Ascending aorta (tissue), 2 donors: ENCODE data around the gene CASP3. TPM values are rescaled to one million over a fixed set of nuclear protein-coding genes. Genes with fewer than 3 reads are reported as not detected.

Experiments used
- DNase-seq, 2 donors: peaks; one replicate each; pipeline ENCODE4 v3.0.0-alpha.2; 2019; ENCODE audit warnings: low spot score in 2 of 2
- H3K27ac ChIP-seq, 2 donors: fragments of 200-600 bp; sonication (generic); one replicate each; pipeline ENCODE4 v1.5.1; 2016 to 2017; ENCODE audit warnings: mild to moderate bottlenecking in 1 of 2
- H3K27me3 ChIP-seq: fragments of 200-600 bp; sonication (generic); one replicate; pipeline ENCODE4 v1.5.1; 2017
- H3K36me3 ChIP-seq, 2 donors: fragments of 200-600 bp; sonication (generic); one replicate each; pipeline ENCODE4 v1.5.1; 2016
- H3K4me1 ChIP-seq, 2 donors: fragments of 200-600 bp; sonication (generic); one replicate each; pipeline ENCODE4 v1.5.1; 2016 to 2017; ENCODE audit warnings: mild to moderate bottlenecking in 1 of 2
- H3K4me3 ChIP-seq, 2 donors: fragments of 200-600 bp; sonication (generic); one replicate each; pipeline ENCODE4 v1.5.1; 2016 to 2017; ENCODE audit warnings: mild to moderate bottlenecking in 1 of 2
- H3K9me3 ChIP-seq, 2 donors: fragments of 200-600 bp; sonication (generic); one replicate each; pipeline ENCODE4 v1.5.1; 2016
- CTCF ChIP-seq, 3 experiments: fragments of 200-600 bp in 2 of 3; fragments of 450-650 bp in 1 of 3; sonication (generic) in 2 of 3; IDR thresholded peaks; one replicate each; pipeline ENCODE4 v1.5.1; 2016 to 2019; ENCODE audit warnings: antibody characterized with exemption in 3 of 3, mild to moderate bottlenecking in 1 of 3, moderate library complexity in 1 of 3
- intact Hi-C: fragments of 100-400 bp; cut with DNase I; formaldehyde crosslinking; loops from one replicate; pipeline ENCODE4 v1.15.1; 2023
- total RNA-seq: library from RNA; depleted of rRNA; stranded (reverse); fragments of >200 nt; gene quantifications from one replicate; pipeline ENCODE4 v1.1.0, GENCODE V29; 2016

CASP3 gene
- total RNA-seq, 1 donor from 2014 or later, result 1.5 TPM

DNA sequence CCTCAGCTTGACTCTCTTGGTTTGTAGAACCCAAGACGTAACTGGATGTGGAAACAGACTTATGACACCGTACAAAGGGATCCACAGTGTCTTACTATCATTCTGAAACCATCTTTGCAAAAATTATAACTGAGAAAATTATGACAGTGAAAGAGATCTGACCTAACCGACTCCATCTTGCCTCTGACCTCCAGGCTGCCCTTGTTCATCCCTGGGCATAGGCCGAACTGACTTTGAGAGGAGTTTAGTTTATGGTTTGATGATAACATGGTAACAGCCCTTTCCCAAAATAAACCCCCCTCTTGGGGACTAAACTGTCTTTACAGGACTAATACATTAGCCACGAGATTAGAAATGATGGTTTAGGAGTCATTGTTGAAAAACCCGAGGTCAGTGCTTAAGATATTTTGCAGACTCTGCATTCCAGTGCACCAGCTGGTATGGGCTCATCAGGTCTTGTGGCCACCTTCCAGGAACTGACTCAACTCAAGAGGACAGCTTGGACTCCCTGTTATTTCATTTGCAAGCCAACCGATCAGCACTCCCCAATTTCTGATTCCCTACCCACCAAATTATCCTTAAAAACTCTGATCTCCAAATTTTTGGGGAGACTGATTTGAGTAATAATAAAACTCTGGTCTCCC, 49.6 kb downstream of the CASP3 start:
- no peak for DNase-seq
- Histone ChIP-seq H3K4me1 (no peaks in the 10 kb centered on the region), H3K36me3 (no peaks in the 10 kb centered on the region), H3K27ac (no peak overlapping the region), H3K9me3 (peaks cover 0 to 10% of the 10 kb centered on the region in 2 donors), H3K4me3 (no peak overlapping the region), H3K27me3 (no peaks in the 10 kb centered on the region)
- TF ChIP-seq CTCF (IDR thresholded peaks at IDR 0.05), result no peak
- intact Hi-C loops, result no loop called here

DNA sequence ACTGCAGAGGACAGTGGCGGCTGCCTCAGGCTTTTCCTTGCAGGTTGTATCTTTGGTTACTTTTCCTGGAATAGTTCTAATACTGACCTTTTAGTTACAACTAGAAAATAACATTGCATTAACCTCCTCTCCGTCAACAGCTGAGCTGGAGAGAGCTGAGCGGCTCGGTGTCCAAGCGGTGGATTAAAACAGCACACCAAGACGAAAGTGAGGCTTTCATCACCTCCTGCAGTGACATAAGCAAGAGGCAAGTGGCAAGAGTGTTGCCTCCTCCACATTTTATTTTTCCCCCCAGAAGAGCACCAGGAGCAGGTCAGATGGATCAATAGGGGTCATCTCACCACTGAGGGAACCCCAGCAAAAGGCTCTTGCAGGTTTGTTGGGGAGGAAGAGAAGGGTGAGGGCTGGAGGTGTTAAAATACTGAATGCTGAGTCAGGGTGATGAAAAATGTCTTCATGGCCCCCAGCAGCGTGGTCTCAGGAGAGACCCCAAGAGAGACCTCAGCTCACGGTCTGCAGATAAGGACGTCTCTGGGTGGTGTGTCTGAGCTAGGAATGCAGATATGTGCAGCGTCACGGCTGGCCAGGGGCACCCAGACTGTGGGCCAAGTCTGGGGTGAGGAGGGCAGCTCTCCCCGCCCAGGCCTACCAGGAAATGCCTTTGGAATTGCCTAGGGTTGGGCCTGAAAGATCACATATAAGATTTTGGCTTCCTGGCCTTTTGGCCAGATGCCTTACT, 50.3 kb downstream of the CASP3 start:
- peaks cover 0 to 5% of the 10 kb centered on the region in 2 donors for H3K9me3 ChIP-seq
- H3K36me3 ChIP-seq, result no peaks in the 10 kb centered on the region
- TF ChIP-seq CTCF (IDR thresholded peaks at IDR 0.05), result no peak
- H3K27me3 ChIP-seq, result no peaks in the 10 kb centered on the region
- no peak for DNase-seq
- no peak overlapping the region for H3K27ac ChIP-seq
- no peaks in the 10 kb centered on the region for H3K4me1 ChIP-seq
- intact Hi-C loops, result no loop called here
- no peak overlapping the region for H3K4me3 ChIP-seq

DNA sequence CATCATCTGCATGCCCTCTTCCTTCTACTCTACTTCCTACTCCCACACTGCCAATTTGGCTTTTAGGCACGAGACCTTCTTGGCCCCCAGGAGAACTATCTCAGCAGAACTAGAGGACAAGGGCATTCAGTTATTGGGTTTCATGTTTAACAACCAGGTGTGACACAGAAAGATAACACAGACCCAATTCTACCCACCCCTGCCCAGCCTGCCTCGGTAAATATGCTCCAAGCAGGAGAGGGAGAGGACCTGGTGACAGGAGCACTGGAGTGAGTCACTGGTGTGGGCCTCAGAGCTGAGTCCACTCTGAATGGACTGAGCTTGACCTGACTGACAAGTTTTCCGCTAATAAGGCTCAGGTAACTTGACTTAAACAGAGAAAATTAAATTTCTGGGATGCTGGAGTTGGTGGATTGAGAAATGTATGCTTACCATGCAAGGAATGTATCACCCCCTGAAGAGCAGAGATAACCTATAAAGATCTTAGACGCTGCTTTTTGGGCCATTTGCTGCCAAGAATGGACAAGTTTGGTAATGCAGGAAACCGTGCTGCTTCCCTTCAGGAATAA, 52.5 kb downstream of the CASP3 start:
- Histone ChIP-seq H3K27ac (no peak overlapping the region), H3K27me3 (no peaks in the 10 kb centered on the region), H3K4me1 (no peaks in the 10 kb centered on the region), H3K9me3 (no peaks in the 10 kb centered on the region), H3K4me3 (no peak overlapping the region), H3K36me3 (no peaks in the 10 kb centered on the region)
- DNase-seq, result no peak
- intact Hi-C loops, result no loop called here
- no peak for TF ChIP-seq CTCF (IDR thresholded peaks at IDR 0.05)

DNA sequence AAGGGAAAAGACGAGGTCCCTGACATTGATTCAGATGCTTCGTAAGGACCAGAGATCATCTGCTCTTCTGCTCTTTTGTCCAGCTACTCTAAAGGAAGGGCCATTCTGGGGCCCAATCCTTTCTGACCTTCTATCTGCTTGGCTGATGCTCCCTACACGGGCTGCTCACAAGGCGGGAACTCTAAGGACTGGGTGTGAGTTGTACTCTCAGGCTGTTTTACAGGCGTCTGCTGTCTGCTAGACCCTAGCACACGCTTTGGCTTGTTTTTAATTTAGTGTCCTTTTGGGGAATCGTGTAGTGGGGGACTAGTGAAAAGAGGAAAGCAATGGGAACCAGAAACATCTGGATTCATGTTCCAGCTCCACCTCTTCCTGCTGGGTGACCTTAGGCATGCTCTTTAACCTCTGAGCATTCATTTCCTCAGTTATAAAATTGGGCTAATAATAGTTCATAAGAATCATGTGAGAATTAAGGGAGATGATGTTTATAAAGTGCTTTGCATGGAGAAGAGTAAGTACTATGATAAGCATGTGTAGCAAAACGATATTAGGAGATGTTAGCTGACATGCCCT, 53.1 kb downstream of the CASP3 start:
- no peak for DNase-seq
- intact Hi-C loops, result no loop called here
- no peak for TF ChIP-seq CTCF (IDR thresholded peaks at IDR 0.05)

GRCh38 chr4:184595430-184595829, 53.8 kb downstream of the CASP3 start:
- Histone ChIP-seq H3K9me3 (no peaks in the 10 kb centered on the region), H3K27me3 (no peaks in the 10 kb centered on the region), H3K36me3 (no peaks in the 10 kb centered on the region), H3K27ac (no peak overlapping the region), H3K4me1 (no peaks in the 10 kb centered on the region), H3K4me3 (no peak overlapping the region)
- intact Hi-C loops, result no loop called here
- TF ChIP-seq CTCF (IDR thresholded peaks at IDR 0.05), result no peak
- DNase-seq, result no peak

More for the DNA sequence above, 53.1 kb downstream of the CASP3 start:
- Histone ChIP-seq H3K9me3 (no peaks in the 10 kb centered on the region), H3K36me3 (no peaks in the 10 kb centered on the region), H3K4me3 (no peak overlapping the region), H3K27ac (no peak overlapping the region), H3K4me1 (no peaks in the 10 kb centered on the region), H3K27me3 (no peaks in the 10 kb centered on the region)
